Peyer's patch (tissue), 4 donors: ENCODE results near the gene CELF4. TPM values are rescaled to one million over a fixed set of nuclear protein-coding genes. Genes with fewer than 3 reads are reported as not detected.
A peak's percentile ranks its signal among the peaks of the same experiment; 100 is the strongest.

Experiments used
- DNase-seq, 3 donors: peaks; one replicate each; pipeline ENCODE4 v3.0.0-alpha.2; 2017 to 2019
- H3K27ac ChIP-seq, 4 donors: fragments of 200-600 bp; sonication (generic); one replicate each; pipeline ENCODE4 v1.5.1; 2016 to 2019
- H3K27me3 ChIP-seq, 2 donors: fragments of 200-600 bp; sonication (generic); one replicate each; pipeline ENCODE4 v1.5.1; 2019
- H3K36me3 ChIP-seq, 3 donors: fragments of 200-600 bp; sonication (generic); one replicate each; pipeline ENCODE4 v1.5.1; 2016 to 2019
- H3K4me1 ChIP-seq, 4 donors: fragments of 200-600 bp; sonication (generic); one replicate each; pipeline ENCODE4 v1.5.1; 2016 to 2019
- H3K4me3 ChIP-seq, 4 donors: fragments of 200-600 bp; sonication (generic); 1 replicate in 3 of 4; 2 replicates in 1 of 4; pipeline ENCODE4 v1.5.1; 2016 to 2019; ENCODE audit warnings: mild to moderate bottlenecking in 1 of 4
- H3K9me3 ChIP-seq, 4 donors: fragments of 200-600 bp; sonication (generic); one replicate each; pipeline ENCODE4 v1.5.1; 2016 to 2019; ENCODE audit warnings: mild to moderate bottlenecking in 1 of 4
- CTCF ChIP-seq, 6 experiments: fragments of 450-650 bp in 4 of 6; fragments of 200-600 bp in 2 of 6; sonication (generic) in 1 of 6; IDR thresholded peaks; one replicate each; pipeline ENCODE4 v1.5.1; 2017 to 2019; ENCODE audit warnings: antibody characterized with exemption in 6 of 6, mild to moderate bottlenecking in 3 of 6, moderate library complexity in 1 of 6
- POLR2A ChIP-seq, 2 donors: fragments of 450-650 bp; IDR thresholded peaks; one replicate each; pipeline ENCODE4 v1.5.1; 2017; ENCODE audit warnings: antibody characterized with exemption in 2 of 2, mild to moderate bottlenecking in 2 of 2, moderate library complexity in 2 of 2
- total RNA-seq, 4 donors: library from RNA; depleted of rRNA; stranded (reverse); fragments of >200 nt; gene quantifications; one replicate each; pipeline ENCODE4 v1.1.0, GENCODE V29; 2016

The CELF4 gene
- total RNA-seq, 4 donors from 2014 or later = 0.35 to 4.8 TPM; not detected in 2

GRCh38 chr18:37486848-37487247, 78.8 kb downstream of the CELF4 start:
- TF ChIP-seq CTCF (IDR thresholded peaks at IDR 0.05) (no peak), POLR2A (IDR thresholded peaks at IDR 0.05) (no peak)
- H3K27ac ChIP-seq = no peak overlapping the region
- no peak for DNase-seq
- H3K9me3 ChIP-seq = no peaks in the 10 kb centered on the region
- no peak overlapping the region for H3K4me3 ChIP-seq
- no peaks in the 10 kb centered on the region for H3K27me3 ChIP-seq
- H3K4me1 ChIP-seq = no peaks in the 10 kb centered on the region
- no peaks in the 10 kb centered on the region for H3K36me3 ChIP-seq

GRCh38 chr18:37484983-37485834, 80.4 kb downstream of the CELF4 start:
- Histone ChIP-seq H3K9me3 (no peaks in the 10 kb centered on the region), H3K27me3 (no peaks in the 10 kb centered on the region), H3K36me3 (no peaks in the 10 kb centered on the region), H3K4me3 (peak overlapping the region in 1 of 4 donors; percentile 29), H3K4me1 (no peaks in the 10 kb centered on the region), H3K27ac (no peak overlapping the region)
- no peak for DNase-seq
- peak in 3 of 6 experiments; percentile 21 to 31 (median 26) for TF ChIP-seq CTCF (IDR thresholded peaks at IDR 0.05)
- no peak for TF ChIP-seq POLR2A (IDR thresholded peaks at IDR 0.05)

- Histone ChIP-seq H3K4me3 (no peak overlapping the region), H3K4me1 (no peaks in the 10 kb centered on the region), H3K27ac (no peak overlapping the region), H3K9me3 (no peaks in the 10 kb centered on the region), H3K27me3 (no peaks in the 10 kb centered on the region), H3K36me3 (no peaks in the 10 kb centered on the region)
- TF ChIP-seq POLR2A (IDR thresholded peaks at IDR 0.05) (no peak), CTCF (IDR thresholded peaks at IDR 0.05) (no peak)
- DNase-seq = no peak
Observed at GRCh38 chr18:37483984-37484819, 81.4 kb downstream of the CELF4 start.

- H3K9me3 ChIP-seq = no peaks in the 10 kb centered on the region
- no peaks in the 10 kb centered on the region for H3K27me3 ChIP-seq
- H3K36me3 ChIP-seq = no peaks in the 10 kb centered on the region
- no peak overlapping the region for H3K27ac ChIP-seq
- no peak for TF ChIP-seq POLR2A (IDR thresholded peaks at IDR 0.05)
- H3K4me1 ChIP-seq = no peaks in the 10 kb centered on the region
- no peak for DNase-seq
- H3K4me3 ChIP-seq = no peak overlapping the region
Observed at GRCh38 chr18:37483221-37483971, 82.2 kb downstream of the CELF4 start.

GRCh38 chr18:37482433-37482832, 83.2 kb downstream of the CELF4 start:
- Histone ChIP-seq H3K27me3 (no peaks in the 10 kb centered on the region), H3K9me3 (no peaks in the 10 kb centered on the region), H3K36me3 (no peaks in the 10 kb centered on the region), H3K27ac (no peak overlapping the region), H3K4me3 (no peak overlapping the region), H3K4me1 (no peaks in the 10 kb centered on the region)
- no peak for DNase-seq
- TF ChIP-seq CTCF (IDR thresholded peaks at IDR 0.05) (no peak), POLR2A (IDR thresholded peaks at IDR 0.05) (no peak)
